Skin of body (tissue), 2 donors: ENCODE measurements around the gene CDC20B. TPM values are rescaled to one million over a fixed set of nuclear protein-coding genes. Genes with fewer than 3 reads are reported as not detected.

Experiments
- small RNA-seq: library from RNA; depleted of rRNA; stranded (forward); fragments of <200 nt; gene quantifications from one replicate; pipeline ENCODE3, GENCODE V24; 2014; ENCODE audit warnings: low replicate concordance
- total RNA-seq: library from RNA; depleted of rRNA; stranded (reverse); fragments of >200 nt; gene quantifications from one replicate; pipeline ENCODE4 v1.2.3, GENCODE V29; 2014

Gene CDC20B
- total RNA-seq, 1 donor from 2014 or later: not detected

Small RNA genes within 50 kb of the gene (small RNA-seq; reads per million reads assigned to genes)
- gene MIR449A: 0.52 reads per million, percentile 62 among the genes with 10 or more reads in this experiment
- not detected for gene MIR449B
- gene MIR449C: 0.66 reads per million, percentile 71 among the genes with 10 or more reads in this experiment

Other genes starting within 250 kb of the CDC20B start
- 4.6 TPM for gene ESM1, start 187.6 kb downstream of the CDC20B start, total RNA-seq
- gene GZMK, start 148.9 kb downstream of the CDC20B start, total RNA-seq: 1.2 TPM
- gene GZMA, start 70.5 kb downstream of the CDC20B start, total RNA-seq: 0.89 TPM
- gene GPX8, start 13.0 kb downstream of the CDC20B start, total RNA-seq: 61.1 TPM
- gene MCIDAS, start 54.1 kb upstream of the CDC20B start, total RNA-seq: not detected
- 0.20 TPM for gene CCNO, start 60.4 kb upstream of the CDC20B start, total RNA-seq
- 35.0 TPM for gene DHX29, start 134.5 kb upstream of the CDC20B start, total RNA-seq
- gene MTREX, start 134.8 kb upstream of the CDC20B start, total RNA-seq: 89.8 TPM